Kasumi-1 (cell line): Measurements from ENCODE around the gene CERKL.
"Not testable (repeated sequence)": the region's sequence is repeated elsewhere in the genome, so short reads cannot be mapped to it uniquely, and the experiment has no call there.

Experiments
- DNase-seq, 2 experiments: peaks; one replicate each; lab custom pipeline; 2025; lab: John Stamatoyannopoulos, UW

The CERKL gene, protein sequence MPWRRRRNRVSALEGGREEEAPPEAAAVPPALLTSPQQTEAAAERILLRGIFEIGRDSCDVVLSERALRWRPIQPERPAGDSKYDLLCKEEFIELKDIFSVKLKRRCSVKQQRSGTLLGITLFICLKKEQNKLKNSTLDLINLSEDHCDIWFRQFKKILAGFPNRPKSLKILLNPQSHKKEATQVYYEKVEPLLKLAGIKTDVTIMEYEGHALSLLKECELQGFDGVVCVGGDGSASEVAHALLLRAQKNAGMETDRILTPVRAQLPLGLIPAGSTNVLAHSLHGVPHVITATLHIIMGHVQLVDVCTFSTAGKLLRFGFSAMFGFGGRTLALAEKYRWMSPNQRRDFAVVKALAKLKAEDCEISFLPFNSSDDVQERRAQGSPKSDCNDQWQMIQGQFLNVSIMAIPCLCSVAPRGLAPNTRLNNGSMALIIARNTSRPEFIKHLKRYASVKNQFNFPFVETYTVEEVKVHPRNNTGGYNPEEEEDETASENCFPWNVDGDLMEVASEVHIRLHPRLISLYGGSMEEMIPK

DNA sequence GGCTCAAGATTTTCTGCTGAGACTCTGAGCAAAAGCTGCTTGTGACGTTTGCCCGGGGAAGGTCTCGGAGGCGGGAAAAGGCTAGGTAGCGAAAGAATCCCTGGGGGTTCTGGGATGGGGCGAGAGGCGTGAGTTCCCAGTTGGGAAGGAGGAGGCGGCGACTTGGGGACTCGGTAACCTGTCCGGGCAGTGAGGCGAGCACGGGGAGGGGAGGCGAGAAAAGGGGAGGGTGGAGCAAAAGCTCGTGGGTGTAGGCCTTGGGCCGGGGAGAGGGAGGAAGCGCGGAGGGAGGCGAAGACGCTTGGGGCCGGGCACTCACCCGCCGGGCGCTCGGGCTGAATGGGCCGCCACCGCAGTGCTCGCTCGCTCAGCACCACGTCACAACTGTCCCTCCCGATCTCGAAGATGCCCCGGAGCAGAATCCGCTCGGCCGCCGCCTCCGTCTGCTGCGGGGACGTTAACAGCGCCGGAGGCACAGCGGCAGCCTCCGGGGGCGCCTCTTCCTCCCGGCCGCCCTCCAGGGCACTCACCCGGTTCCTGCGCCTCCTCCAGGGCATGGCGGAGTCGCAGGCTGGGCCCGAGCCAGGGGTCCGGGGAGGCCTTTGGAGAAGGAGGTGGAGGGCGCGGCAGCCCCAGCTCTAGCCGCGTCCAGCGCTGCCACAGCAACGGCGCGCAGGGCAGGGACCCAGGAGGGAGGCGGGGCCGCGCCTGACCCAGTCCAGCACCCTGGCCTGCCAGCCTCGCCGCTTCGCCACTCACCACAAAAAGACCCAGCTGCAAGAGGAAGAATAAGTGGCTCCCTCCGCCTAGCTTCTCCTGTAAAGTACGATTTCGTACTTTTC lies at the start of gene CERKL:
Gene CERKL, minus strand, starts transcription at position 656 of the 842 bp plus-strand sequence. Its CDS starts 99 bp downstream, at position 557.
- peak; percentile 39 to 57 for DNase-seq

DNA sequence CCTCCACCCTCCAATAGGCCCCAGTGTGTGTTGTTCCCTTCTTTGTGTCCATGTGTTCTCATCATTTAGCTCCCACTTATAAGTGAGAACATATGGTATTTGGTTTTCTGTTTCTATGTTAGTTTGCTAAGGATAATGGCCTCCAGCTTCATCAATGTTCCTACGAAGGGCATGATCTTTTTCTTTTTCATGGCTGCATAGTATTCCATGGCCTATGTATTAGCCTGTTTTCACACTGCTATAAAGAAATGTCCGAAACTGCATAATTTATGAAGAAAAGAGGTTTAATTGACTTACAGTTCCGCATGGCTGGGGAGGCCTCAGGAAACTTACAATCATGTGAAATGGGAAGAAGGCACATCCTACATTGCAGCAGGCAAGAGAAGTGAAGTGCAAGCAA lies 45.6 kb upstream of the CERKL start:
- DNase-seq, result not testable (repeated sequence)

DNA sequence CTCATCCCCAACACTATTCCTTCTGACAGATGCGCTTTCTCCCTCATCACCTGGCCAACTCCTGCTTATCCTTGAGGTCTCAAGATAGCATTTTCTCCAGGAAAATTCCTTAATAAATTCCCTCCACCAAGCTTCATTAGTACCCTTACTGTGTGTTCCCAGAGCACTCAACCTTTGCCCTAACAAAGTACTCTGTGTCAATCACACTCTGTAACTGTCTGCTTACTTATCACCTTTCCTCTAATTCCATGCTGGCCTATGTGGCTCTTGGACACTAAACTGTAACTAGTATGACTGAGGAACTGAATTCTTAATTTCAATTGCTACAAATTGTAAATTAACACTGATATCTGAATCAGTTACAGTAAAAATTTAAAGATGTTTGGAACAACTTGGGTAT lies 41.3 kb upstream of the CERKL start:
- no peak for DNase-seq

DNA sequence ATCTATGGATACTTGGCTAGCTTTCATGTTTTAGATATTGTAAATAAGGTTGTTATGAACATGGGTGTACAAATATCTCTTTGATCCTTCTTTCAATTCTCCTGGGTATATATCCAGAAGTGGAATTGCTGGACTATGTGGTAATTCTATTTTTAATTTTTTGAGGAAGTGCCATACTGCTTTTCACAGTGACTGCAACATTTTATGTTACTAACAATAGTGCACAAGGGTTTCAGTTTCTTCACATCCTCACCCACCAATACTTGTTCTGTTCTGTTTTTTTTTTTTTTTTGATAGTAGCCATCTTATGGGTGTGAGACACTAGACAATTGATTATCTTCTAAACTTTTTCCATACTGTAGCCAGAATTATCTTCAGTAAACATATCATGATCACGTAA lies 40.7 kb upstream of the CERKL start:
- DNase-seq, result peak; percentile 87 to 90

DNA sequence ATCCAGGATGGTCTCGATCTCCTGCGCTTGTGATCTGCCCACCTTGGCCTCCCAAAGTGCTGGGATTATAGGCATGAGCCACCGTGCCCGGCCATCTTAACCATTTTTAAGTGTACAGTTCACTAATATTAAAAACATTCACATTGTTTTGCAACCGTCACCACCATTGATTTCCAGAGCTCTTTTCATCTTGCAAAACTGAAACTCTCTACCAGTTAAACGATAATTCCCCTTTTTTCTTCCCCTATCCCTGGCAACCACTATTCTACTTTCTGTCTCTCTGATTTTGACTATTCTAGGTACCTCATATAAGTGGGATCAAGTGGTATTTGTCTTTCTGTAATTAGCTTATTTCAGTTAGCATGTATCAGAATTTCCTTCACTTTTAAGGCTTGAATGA lies 40.2 kb upstream of the CERKL start:
- DNase-seq, result peak; percentile 42 to 59

DNA sequence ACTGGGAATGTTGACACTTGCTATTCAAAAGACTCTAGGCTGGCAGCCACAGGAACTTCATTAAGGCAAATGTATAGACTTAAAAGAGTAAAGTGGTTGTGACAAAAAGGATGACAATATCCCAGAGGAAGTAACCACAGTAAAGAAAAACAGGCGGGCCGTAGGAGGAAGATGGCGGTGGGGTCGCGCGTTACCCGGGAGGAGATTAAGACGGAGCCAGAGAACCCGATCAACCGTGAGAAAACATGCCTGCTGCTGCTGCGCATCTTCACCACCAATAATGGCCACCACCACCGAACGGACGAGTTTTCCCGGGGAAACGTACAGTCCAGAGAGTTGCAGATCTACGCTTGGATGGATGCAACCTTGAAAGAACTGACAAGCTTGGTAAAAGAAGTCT lies 37.4 kb upstream of the CERKL start:
- no peak for DNase-seq

DNA sequence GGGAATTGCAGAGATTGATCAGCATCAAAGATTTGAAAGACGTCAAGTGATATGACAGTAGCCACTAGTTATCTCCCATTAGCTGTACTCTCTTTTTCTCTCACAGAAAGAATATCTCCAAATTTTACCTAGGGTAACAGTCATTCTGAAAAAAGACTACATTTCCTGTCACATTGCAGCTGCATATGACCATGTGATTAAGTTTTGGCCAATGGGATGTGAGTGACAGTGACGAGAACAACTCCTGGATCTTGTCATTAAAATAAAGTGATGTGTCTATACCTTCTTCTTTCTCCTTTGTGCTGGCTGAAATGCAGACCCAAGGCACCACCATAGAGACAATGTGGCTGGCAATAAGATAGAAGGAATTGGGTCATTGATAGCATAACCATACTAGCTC lies 34.0 kb upstream of the CERKL start:
- DNase-seq, result no peak

DNA sequence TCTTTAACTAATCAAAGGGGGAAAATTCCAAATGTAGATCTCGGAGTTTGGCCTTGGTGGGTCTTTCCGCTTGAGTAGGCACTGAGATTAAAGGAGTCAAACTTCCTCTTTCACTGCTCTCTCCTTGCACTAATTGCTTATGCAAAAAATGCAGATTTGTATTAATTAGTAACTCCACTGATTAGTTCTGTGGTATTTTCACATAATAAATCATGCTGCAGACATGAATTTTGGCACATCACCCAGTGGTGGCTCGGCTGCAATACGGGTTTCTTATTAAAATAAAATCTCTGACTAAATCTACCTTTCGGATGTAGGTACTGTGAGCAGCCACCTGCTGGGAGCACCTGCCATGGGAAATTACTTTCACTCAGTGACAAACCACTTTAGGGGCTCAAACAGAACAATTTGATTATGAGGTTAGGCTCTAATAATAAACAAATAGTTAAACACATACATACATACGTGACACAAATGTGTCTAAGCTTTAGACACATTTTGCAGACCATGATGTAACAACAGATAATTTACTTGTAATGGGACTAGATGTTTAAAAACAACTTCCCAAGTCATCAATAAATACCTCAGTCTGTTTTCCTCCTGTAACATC lies 29.8 kb upstream of the CERKL start:
- DNase-seq, result no peak

DNA sequence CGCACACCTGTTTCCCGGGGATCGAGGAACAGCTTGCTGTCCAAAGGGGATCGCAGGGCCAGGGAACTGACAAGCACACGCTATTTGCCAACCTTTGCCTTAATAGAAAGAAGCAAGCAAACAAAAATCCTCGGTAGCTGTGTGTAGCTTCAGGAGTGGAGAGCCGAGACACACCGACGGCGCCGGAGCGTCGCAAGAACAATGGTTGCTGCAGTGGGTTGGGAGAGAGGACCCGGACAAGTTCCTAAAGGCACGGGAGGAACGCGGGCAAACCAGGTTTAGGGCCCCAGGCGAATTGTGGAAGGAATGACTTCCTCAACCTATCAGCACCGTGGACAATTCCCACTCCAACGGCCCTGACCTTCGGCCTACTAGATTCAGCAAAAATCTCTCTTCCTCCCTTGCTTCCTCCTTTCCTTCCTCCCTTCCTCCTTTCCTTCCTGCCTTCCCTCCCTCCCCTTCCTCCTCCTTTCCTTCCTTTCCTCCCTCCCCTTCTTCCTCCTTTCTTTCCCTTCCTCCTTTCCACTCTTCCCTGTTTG lies 28.3 kb upstream of the CERKL start:
- DNase-seq, result no peak

DNA sequence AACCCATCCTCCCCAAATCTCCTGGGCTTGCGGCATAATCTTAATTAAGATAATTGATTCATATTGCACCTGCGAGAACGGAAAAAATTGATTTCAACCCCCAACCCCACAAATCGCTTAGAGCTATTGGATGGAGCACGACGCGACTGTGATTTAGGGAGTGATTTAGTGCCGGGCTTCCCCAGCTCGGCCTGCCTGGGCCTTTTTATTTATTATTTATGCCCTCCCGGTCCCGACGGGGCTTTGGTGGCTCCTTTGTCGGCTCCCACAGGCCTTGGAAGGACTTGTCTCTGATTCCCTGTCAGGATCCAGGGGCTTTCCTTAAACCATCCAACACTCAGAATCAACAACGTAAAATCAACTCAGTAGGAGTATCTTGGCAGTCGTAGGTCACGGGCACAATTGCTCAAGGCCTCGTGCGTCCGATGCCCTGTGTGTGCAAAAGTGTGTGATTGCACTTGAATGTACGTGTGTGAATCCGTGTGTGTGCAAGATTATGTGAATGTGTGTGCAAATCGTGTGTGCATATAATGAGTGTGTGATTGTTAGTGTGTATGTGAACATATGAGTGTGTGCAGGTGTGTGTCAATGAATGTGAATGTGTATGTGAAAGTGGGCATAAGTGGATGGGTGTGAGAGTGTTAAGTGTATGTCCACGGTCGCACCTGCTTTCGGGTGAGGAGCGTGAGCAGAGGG lies 27.7 kb upstream of the CERKL start:
- DNase-seq, result no peak

DNA sequence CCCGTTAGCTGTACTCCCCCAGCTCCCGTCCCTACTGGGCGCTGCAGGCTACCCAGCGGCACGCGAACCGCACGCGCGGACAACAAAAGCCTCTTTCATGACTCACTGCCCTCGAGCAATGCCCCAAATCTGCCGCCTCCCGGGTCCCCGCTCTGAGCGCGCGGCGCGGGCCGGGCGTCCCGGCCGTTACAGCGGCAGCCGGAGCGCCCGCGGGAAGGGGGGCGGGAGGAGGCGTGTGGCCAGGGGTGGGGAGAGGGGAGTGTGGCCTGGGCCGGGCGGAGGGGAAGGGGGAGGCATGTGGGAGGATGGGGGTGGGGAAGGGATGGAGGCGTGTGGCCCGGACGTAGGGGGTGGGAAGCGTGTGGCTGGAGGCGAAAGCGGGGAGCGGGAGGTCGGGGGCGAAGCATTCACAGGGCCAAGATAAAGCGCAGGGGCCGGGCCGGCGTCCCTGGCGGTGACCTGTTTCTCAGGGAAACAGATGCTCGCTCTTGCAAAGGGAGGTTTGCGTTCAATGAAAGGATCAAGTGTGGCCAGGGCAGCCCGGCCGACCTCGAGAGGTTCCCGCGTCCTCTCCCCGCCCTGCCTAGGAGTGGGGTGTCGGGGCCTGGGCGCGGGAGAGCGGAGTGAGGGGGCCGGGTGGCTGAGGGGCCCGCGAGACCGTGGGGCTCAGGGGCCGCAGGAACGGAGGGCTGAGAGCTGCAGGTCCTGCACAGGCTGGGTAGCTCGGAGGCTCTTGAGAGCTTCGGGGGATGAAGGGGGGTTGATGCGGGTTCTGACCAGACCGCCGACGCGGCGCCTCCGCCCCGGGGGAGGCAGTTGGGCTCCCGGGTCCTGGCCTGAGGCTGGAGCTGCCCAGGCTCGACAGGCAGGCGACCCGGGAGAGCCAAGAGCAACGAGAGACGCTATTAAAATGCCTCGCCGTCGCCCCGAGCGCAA lies 26.9 kb upstream of the CERKL start:
- no peak for DNase-seq

DNA sequence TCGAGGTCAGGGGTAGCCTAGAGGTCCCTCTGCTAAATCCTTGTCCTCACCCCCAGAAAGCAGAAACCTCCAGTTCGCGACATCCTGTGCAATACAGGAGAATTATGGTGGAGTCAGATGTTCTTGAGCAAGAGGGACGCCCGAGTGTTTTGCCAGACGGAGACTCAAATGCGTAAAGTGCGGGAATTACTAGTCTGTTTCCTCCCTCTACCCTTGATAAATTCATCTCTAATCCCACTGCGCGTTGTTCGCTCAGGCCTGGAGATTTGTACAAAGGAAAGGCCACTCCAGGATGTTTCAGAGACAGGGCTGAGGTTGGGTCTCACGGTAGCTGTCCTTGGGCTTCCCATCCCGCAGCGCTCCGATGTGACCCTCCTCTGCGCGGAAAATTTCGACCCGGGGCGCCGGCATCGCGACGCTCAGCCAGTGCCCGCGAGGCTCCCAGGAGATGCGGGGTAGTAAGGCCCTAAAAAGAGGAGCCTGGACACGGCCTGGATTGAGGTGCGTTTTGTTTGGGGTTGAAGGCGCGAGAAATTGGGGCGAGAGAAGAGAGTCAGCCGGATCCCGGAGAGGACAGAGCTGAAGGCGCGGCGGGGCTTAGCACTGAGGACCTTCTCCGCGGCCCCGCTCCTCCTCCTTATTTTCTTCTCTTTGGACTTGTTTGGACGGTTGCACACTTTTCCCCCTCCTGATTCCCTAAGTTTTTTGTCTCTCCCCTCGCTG lies 26.1 kb upstream of the CERKL start:
- DNase-seq, result no peak

DNA sequence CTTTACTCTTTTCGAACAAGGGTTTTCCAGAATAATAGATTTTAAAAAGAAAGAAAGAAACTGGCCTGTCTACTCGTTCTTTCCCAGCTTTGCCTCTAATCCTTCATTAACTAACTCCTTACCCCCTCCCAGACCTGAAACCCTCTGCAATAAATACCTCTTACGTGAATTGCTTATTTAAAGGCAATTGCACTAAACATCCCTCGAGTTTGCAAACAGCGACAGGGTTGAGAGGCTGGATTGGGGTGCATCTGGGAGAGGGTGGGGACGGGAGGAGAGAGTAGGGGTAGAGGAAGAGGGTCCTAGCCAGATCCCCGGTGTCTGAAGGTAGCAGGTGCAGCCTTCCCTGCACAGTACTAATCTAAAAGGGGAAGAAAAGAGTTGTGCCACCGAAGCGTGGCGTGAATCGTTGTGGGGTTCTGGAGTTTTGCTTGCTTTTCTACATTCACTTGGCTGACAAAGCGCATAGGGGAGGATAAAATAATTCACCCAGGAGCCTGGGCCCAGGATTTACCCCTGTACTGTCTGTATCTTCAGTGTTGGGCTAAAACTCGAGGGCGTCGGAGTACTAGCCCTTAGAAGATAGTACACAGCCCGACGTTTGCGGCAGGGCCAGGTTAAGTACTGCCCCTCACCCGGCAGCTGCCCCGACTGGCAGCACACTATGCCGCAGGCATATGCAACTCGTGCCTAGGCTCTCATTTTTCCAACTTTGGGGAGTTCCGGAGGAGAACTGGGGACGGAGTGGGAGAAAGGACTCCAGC lies 25.3 kb upstream of the CERKL start:
- DNase-seq, result no peak

DNA sequence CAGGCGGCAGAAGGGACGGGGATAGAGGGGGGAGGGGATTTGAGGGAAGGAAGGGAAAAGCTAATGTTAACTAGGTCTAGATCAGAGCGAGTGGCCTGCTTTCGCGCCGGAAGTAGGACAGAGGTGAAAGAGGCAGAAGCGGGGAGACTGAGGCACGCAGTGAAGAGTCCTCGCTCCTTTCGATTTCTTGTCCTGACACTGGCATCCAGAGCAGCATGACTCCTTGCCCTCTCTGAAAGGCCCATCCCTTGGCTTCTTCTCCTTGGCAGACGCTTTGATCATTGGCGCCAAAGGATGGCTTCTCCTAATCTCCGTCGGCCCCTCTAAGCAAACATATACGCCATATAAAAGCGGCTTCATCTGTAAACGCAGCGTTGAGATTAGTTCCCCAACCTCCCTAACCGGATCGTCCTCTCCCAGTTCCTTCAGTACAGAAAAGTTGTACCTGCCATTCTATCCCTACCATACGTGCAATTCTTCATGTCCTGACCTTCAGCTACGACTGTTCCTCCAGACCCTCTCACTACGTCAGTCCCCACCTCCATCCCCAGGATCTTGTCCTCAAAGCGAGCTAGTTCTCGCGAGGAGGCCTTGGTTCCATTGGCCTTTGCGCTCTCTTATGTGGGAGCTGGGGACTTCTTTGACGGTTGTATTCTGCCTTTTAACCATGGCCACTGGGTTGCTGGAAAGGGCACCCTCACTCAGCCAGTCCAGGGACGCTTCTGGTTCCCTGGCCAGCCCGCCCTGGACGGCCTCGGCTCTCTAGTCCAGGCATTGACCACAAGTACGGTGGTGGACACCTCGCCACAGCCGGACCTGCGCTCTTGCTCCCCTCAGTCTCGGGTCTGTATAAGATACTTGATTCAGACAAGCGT lies 24.3 kb upstream of the CERKL start:
- DNase-seq, result no peak

DNA sequence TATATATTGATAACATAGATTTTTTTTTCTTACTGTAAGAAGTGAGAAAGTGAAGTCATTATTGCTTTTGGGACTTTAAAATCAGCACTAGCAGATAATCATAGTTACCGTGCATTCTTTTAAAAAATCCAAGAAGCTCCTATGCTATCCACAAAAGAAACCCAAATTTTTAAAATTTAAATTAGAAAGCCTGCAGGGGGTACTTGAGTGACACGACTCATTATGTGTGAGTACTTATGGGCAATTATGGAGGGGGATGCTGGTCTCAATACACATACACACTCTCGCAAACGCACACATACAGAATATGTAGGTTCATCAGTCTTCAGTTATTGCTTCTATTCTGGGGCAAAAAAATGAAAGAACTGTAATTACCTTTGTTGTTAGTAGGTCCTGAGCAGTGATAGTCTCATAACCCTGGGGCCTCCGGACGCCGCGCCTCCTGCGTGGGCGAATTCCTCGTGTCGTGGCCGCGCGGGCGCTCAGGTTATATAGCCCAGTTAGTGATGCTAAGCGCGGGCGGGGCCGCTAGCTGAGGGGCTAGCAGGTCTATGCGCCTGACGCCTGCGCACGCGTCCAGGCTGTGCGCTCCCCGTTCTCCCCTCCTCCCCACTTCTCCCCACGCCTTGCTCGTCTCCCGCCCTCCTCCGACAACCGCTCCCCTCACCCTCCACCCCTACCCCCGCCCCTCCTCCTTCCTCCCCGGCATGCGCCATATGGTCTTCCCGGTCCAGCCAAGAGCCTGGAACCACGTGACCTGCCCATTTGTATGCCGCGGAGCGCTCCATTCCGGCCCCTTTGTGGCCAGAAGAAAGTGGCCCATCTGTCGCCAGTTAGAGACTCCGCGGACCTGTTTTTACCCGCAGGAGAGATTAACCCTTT lies 23.4 kb upstream of the CERKL start, which contains the start of gene NEUROD1:
Gene NEUROD1, minus strand, starts transcription at position 463 of the 882 bp plus-strand sequence. CDS start 1,657 bp downstream, outside the sequence.
- no peak for DNase-seq

DNA sequence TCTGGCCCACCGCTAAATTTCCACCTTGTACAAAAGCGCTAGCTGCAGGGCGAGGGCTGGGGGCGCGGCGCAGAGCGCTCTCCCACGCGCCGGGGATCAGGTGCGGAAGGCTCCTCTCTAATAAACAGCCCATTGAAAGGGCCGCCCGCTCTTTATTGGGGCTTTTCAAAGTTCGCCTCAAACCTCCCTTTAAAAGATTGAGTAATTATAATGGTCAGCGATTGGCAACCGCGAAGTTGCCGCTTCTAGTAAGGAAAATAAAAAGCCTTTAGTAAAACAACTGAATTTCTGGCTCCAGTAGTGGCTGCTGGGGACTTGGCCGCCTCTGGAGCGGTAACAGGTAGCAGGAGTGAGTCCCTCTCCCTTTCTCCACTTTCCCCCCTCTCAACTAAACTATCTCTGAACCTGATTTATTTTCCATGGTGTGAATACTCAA lies 22.7 kb upstream of the CERKL start:
- DNase-seq, result no peak
